Measurements from ENCODE around the gene SMG6.

DNA sequence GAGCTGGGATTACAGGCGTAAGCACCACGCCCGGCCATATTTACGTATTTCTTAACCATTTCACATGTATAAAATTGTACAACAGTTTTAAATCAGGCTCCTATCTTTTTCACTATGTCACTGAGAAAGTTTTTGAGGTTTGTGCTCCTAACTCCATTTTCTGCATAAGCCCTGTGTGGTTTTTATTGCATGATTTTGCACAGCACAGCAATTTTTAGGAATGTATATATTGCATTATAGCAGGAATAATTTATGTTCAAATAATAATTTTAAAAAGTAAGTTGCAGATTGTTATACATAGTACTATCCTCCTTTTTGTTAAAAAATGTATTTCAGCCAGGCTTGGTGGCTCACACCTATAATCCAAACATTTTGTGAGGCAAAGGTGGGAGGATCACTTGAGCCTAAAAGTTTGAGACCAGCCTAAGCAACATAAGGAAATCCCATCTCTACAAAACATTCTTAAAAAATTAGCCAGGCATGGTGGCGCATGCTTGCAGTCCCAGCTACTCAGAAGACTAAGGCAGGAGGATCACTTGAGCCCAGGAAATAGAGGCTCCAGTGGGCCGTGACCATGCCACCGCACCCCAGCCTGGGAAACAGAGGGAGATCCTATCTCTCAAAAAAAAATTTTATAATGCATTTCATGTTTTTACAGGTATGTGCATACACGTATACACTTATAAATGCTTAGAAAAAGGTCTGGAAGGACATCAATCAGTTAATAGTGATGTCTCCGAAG is 26.0 kb downstream of the SMG6 start:
- TF ChIP-seq, protein P1, sequence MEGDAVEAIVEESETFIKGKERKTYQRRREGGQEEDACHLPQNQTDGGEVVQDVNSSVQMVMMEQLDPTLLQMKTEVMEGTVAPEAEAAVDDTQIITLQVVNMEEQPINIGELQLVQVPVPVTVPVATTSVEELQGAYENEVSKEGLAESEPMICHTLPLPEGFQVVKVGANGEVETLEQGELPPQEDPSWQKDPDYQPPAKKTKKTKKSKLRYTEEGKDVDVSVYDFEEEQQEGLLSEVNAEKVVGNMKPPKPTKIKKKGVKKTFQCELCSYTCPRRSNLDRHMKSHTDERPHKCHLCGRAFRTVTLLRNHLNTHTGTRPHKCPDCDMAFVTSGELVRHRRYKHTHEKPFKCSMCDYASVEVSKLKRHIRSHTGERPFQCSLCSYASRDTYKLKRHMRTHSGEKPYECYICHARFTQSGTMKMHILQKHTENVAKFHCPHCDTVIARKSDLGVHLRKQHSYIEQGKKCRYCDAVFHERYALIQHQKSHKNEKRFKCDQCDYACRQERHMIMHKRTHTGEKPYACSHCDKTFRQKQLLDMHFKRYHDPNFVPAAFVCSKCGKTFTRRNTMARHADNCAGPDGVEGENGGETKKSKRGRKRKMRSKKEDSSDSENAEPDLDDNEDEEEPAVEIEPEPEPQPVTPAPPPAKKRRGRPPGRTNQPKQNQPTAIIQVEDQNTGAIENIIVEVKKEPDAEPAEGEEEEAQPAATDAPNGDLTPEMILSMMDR (IDR thresholded peaks at IDR 0.05), result no peak
- no peak for TF ChIP-seq POLR2A (IDR thresholded peaks at IDR 0.05)

All from heart left ventricle (tissue), 13 donors.